Nephron progenitor cell (in vitro differentiated cells): ENCODE data around the gene SLPI.

Experiments used
- DNase-seq: peaks from one replicate; pipeline ENCODE4 v3.0.0; 2021
- H3K27ac Mint-ChIP-seq: 2 replicates; pipeline ENCODE4 v1.8.0; 2021; ENCODE audit warnings: mild to moderate bottlenecking, moderate library complexity, mixed read lengths
- H3K27me3 Mint-ChIP-seq: 2 replicates; pipeline ENCODE4 v1.8.0; 2021; ENCODE audit warnings: mild to moderate bottlenecking, low read depth, mixed read lengths; ENCODE audit not compliant: poor library complexity
- H3K36me3 Mint-ChIP-seq: 2 replicates; pipeline ENCODE4 v1.8.0; 2021; ENCODE audit warnings: low read depth, mixed read lengths
- H3K4me1 Mint-ChIP-seq: 2 replicates; pipeline ENCODE4 v1.8.0; 2021; ENCODE audit warnings: mixed read lengths
- H3K4me3 Mint-ChIP-seq: 2 replicates; pipeline ENCODE4 v1.8.0; 2021; ENCODE audit warnings: mild to moderate bottlenecking, moderate library complexity, mixed read lengths
- H3K9me3 Mint-ChIP-seq: 2 replicates; pipeline ENCODE4 v1.8.0; 2021; ENCODE audit warnings: mild to moderate bottlenecking, moderate library complexity, mixed read lengths
- TF ChIP-seq, protein P1 (sequence below): fragments of 200-600 bp; sonication (generic); IDR thresholded peaks from 2 replicates; pipeline ENCODE4 v1.5.0; 2021; ENCODE audit warnings: antibody characterized with exemption

Gene SLPI

DNA sequence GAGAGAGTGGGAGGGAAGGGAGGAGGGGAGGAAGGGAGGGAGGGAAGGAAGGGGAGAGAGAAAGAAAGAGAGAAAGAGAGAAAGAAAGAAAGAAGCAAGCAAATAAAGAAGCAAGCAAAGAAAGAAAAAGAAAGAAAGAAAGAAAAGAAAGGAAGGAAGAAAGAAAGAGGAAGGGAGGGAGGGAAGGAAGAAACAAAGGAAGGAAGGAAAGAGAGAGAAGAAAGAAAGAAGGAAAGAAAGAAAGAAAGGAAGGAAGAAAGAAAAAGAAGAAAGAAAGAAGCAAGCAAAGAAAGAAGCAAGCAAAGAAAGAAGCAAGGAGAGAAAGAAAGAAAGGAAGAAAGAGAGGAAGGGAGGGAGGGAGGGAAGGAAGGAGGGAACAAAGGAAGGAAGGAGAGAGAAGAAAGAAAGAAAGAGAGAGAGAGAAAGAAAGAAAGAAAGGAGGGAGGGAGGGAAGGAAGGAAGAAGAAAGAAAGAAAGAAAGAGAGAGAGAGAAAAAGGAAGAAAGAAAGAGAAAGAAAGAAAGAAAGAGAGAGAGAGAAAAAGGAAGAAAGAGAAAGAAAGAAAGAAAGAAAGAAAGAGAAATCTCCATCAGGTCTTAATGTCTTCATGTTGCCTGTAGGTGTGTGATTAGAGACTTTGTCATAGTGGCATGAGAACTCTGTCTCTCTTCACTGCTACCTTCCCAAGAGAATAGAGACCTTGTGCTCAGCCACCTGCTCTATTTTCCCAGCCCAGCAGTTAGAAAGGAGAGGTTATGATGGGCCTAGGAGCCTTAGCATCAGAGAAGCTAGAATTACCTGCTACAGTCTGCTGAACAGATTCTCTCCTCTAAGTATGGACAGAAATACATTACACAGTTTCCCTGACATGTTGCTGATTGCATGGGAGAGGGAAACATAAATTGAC is 42.5 kb downstream of the SLPI start:
- Mint-ChIP-seq H3K36me3 (no peaks in the 10 kb centered on the region), H3K27me3 (peaks cover 16% of the 10 kb centered on the region)

DNA sequence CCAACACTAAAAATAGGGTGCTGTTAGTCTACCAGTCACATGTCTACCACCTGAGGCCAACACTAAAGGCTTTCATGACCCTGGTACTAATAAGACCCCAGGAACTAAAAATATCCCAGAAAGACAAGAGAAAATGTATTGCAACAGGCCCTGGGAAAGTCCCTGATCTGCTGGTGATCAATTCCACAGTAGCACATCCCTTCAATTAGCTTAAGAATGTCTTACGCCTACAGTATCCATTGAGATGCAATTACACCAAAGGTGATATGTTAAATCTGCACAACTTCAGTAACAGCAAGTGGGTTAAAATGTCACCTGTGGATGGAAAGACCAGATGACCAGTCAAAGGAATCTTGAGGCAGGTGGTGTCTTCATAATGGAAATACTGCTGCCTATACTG is 44.4 kb downstream of the SLPI start:
- no peaks in the 10 kb centered on the region for H3K4me1 Mint-ChIP-seq
- TF ChIP-seq, protein P1, sequence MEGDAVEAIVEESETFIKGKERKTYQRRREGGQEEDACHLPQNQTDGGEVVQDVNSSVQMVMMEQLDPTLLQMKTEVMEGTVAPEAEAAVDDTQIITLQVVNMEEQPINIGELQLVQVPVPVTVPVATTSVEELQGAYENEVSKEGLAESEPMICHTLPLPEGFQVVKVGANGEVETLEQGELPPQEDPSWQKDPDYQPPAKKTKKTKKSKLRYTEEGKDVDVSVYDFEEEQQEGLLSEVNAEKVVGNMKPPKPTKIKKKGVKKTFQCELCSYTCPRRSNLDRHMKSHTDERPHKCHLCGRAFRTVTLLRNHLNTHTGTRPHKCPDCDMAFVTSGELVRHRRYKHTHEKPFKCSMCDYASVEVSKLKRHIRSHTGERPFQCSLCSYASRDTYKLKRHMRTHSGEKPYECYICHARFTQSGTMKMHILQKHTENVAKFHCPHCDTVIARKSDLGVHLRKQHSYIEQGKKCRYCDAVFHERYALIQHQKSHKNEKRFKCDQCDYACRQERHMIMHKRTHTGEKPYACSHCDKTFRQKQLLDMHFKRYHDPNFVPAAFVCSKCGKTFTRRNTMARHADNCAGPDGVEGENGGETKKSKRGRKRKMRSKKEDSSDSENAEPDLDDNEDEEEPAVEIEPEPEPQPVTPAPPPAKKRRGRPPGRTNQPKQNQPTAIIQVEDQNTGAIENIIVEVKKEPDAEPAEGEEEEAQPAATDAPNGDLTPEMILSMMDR = no peak
- H3K9me3 Mint-ChIP-seq = no peaks in the 10 kb centered on the region
- H3K36me3 Mint-ChIP-seq = no peaks in the 10 kb centered on the region
- no peak overlapping the region for H3K27ac Mint-ChIP-seq
- H3K4me3 Mint-ChIP-seq = no peak overlapping the region
- DNase-seq = no peak
- peaks cover 21% of the 10 kb centered on the region for H3K27me3 Mint-ChIP-seq

More for the DNA sequence above, 42.5 kb downstream of the SLPI start:
- Mint-ChIP-seq H3K4me3 (no peak overlapping the region), H3K4me1 (no peaks in the 10 kb centered on the region), H3K27ac (peak overlapping the region; percentile 64), H3K9me3 (no peaks in the 10 kb centered on the region)
- DNase-seq = no peak
- TF ChIP-seq, protein P1 = no peak

DNA sequence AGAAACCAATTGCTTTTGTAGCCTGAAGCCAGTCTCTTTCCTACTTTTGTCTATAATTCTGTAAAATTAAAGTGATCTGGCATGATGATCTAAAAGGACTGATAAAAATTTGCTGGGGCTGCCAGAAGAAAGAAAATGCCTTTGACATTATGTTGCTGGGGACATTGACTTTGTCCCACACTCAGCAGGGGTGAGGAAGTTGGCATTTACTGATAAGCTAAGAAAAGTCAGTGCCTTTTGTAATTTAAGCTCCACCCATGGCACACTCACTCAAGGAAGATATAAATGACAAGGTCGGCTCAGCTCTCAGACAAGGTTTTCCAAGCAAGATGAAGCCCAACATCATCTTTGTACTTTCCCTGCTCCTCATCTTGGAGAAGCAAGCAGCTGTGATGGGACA is 47.6 kb downstream of the SLPI start, which contains the start of gene SEMG1:
Gene SEMG1, plus strand, starts transcription at position 309 of the 400 bp plus-strand sequence. Its CDS starts 21 bp downstream, at position 330.
- no peak within 1 kb of the TSS for H3K4me3 Mint-ChIP-seq
- no peaks in the 10 kb centered on the region for H3K4me1 Mint-ChIP-seq
- H3K27ac Mint-ChIP-seq = no peak within 1 kb of the TSS
- peaks cover 15% of the 10 kb centered on the region for H3K27me3 Mint-ChIP-seq
- H3K36me3 Mint-ChIP-seq = no peaks in the 10 kb centered on the region
- TF ChIP-seq, protein P1 = no peak
- no peak for DNase-seq
- H3K9me3 Mint-ChIP-seq = peaks cover 3% of the 10 kb centered on the region
